Pancreas (tissue), 10 donors: Measurements from ENCODE around the gene CLIP2. TPM values are rescaled to one million over a fixed set of nuclear protein-coding genes. Genes with fewer than 3 reads are reported as not detected.

Experiments used
- ATAC-seq, 4 donors: fragments of 200-7000 bp; cut with Tn5 transposase; one replicate each; pipeline versions ENCODE4 v1.8.0 to v1.9.1; 2020; ENCODE audit warnings: mild to moderate bottlenecking in 4 of 4, moderate library complexity in 4 of 4
- DNase-seq, 6 donors: peaks; one replicate each; pipeline ENCODE4 v3.0.0-alpha.2; 2020
- FAIRE-seq: peaks from 2 replicates; lab custom pipeline; 2012; peaks lifted over from hg19 to GRCh38; lab: Jason Lieb, UNC
- H3K27ac ChIP-seq, 4 donors: fragments of 200-600 bp; sonication (generic); 1 replicate in 3 of 4; 2 replicates in 1 of 4; pipeline versions ENCODE4 v1.5.0 to v1.8.0; 2020
- H3K27me3 ChIP-seq, 4 donors: fragments of 200-600 bp; one replicate each; pipeline ENCODE4 v1.8.0; 2021
- H3K36me3 ChIP-seq, 3 donors: fragments of 200-600 bp; sonication (generic) in 1 of 3; one replicate each; pipeline versions ENCODE4 v1.5.0 to v1.8.0; 2020 to 2021
- H3K4me1 ChIP-seq, 3 donors: fragments of 200-600 bp; one replicate each; pipeline ENCODE4 v1.8.0; 2021
- H3K4me3 ChIP-seq, 4 donors: fragments of 200-600 bp; sonication (generic) in 2 of 4; one replicate each; pipeline versions ENCODE4 v1.5.0 to v1.8.0; 2020 to 2021
- H3K9me3 ChIP-seq, 4 donors: fragments of 200-600 bp; one replicate each; pipeline ENCODE4 v1.8.0; 2021
- WGBS, 2 donors: extraction: QIAGEN DNeasy Blood & Tissue Kit; methylation state at CpG; one replicate each; pipeline ENCODE4 v1.1.7; 2013; 5-methylcytosine and 5-hydroxymethylcytosine counted together
- intact Hi-C, 3 donors: fragments of 100-400 bp; cut with DNase I; formaldehyde crosslinking; loops; one replicate each; pipeline versions ENCODE4 v1.11.1 to v1.14.2; 2022
- polyA plus RNA-seq, 2 donors: library from polyadenylated mRNA; stranded (reverse); fragments of 200-250 nt; gene quantifications; one replicate each; pipeline ENCODE4 v1.2.3, GENCODE V29; 2013
- total RNA-seq, 6 donors: library from RNA; stranded (reverse); fragmentation: NEBNext Ultra II Directional in 4 of 6; extraction: Animal tissue kit (Norgen Biotek cat#: 25700) in 4 of 6; gene quantifications; one replicate each; pipeline versions ENCODE4 v1.2.1 to v1.2.4, GENCODE V29; 2021 to 2023
- TF ChIP-seq, protein P1 (sequence below), 4 donors: fragments of 200-600 bp; sonication (generic) in 3 of 4; IDR thresholded peaks; one replicate each; pipeline versions ENCODE4 v1.5.0 to v1.8.0; 2021; ENCODE audit warnings: antibody characterized with exemption in 4 of 4
- donor health status: healthy with polysubstance abuse.
- donor health status: DM: no; HTN: no; CAD: no; lungs with moderate emphysema.
- donor health status: DM: no; HTN: no; CAD: no.
- donor health status: control.
- donor health status: control.
- donor health status: Bipolar disorder and iron deficiency.
- donor health status: DM: yes; HTN: yes; CAD: no.
- donor health status: DM: no; HTN: no; CAD: no.
- donor health status: DM: no; HTN: no; CAD: no.
- donor health status: DM: yes; HTN: yes; CAD: no.

Gene CLIP2
- total and polyA plus RNA-seq, 8 donors = 8.5 to 30.6 (median 20.8) TPM

DNA sequence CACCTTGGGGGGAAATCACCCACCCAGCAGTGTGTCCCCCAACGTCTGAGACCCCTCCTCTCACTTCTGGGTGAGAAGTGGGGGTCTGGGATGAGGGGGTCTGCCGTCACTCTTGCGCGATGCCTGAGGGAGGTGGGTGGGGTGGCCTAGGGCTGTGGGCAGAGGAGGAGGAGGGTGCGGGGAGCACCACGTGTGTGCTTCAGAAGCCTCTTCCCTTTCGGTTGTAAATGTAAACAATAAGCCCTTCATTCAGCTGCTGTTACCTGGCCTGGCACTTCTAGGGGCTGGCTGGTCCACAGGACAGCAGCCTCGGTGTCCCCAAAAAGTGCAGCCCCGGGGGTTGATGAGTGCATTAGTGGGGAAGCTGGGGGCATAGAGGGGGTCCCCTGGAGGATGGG lies 1.3 kb downstream of the CLIP2 start:
- WGBS, 2 donors = 6 to 7% methylated on average over 9 of the region's 9 CpGs
- DNase-seq (peak in 1 of 6 donors; percentile 58), FAIRE-seq (no peak), ATAC-seq (peak in 1 of 4 donors; percentile 7)
- no peaks in the 10 kb centered on the region for H3K36me3 ChIP-seq
- no peaks in the 10 kb centered on the region for H3K9me3 ChIP-seq
- H3K27ac ChIP-seq = peak overlapping the region; percentile 31 to 82 (median 56)
- peak overlapping the region; percentile 55 to 82 (median 80) for H3K4me3 ChIP-seq
- H3K4me1 ChIP-seq = peaks cover 24 to 42% (median 27%) of the 10 kb centered on the region in 3 donors
- H3K27me3 ChIP-seq = no peaks in the 10 kb centered on the region
- intact Hi-C loops = loop anchor here in 1 of 3 donors (10.0 kb wide), 1 partner anchor 56 kb away; no protein-coding TSS in a partner anchor
- TF ChIP-seq, protein P1, sequence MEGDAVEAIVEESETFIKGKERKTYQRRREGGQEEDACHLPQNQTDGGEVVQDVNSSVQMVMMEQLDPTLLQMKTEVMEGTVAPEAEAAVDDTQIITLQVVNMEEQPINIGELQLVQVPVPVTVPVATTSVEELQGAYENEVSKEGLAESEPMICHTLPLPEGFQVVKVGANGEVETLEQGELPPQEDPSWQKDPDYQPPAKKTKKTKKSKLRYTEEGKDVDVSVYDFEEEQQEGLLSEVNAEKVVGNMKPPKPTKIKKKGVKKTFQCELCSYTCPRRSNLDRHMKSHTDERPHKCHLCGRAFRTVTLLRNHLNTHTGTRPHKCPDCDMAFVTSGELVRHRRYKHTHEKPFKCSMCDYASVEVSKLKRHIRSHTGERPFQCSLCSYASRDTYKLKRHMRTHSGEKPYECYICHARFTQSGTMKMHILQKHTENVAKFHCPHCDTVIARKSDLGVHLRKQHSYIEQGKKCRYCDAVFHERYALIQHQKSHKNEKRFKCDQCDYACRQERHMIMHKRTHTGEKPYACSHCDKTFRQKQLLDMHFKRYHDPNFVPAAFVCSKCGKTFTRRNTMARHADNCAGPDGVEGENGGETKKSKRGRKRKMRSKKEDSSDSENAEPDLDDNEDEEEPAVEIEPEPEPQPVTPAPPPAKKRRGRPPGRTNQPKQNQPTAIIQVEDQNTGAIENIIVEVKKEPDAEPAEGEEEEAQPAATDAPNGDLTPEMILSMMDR (IDR thresholded peaks at IDR 0.05) = no peak

DNA sequence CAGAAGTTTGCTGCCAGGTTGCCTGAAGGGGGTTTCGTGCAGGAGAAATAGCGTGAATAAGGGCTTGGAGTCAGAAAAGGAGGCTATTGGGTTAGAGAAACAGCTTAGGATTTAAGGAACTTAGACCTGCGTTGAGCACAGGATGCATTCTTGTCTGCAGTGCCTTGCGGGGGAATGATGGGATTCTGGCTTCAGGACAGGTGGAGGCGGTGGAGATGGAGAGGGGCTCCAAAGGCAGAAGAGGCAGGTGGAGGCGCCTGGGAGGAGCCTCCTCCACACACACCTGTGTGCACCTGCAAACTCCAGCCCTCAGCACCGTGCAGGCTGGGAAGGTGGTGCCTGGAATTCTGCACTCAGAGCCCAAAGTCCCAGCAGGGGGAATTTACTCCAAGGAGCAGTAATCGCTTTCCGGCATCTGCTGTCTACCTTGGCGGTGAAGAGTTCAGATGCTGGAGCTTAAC lies 1.8 kb downstream of the CLIP2 start:
- intact Hi-C loops = loop anchor here in 1 of 3 donors (10.0 kb wide), 1 partner anchor 56 kb away; no protein-coding TSS in a partner anchor

DNA sequence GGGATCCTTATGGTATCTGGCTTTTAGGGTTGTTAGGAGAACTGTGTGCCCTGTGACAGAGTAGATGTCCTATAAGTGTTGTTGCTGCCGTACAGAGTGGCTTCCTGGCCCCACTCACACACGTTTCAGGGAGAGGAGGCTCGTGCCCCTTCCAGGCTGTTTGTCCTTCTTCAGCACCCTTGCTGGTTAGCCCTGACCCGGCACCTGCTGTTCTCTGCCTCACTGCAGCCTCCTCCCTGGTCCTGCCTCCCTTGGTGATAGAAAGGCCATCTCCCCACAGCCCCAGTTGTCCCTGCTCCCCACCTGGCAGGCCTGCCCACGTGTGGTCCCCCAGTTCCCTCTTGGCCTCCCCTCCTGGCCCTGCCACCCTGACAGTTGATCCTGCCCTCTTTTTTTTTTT lies 2.3 kb downstream of the CLIP2 start:
- Histone ChIP-seq H3K27me3 (no peaks in the 10 kb centered on the region), H3K36me3 (no peaks in the 10 kb centered on the region), H3K9me3 (no peaks in the 10 kb centered on the region), H3K4me1 (peaks cover 24 to 42% (median 27%) of the 10 kb centered on the region in 3 donors), H3K4me3 (no peak overlapping the region), H3K27ac (peak overlapping the region in 1 of 4 donors; percentile 82)
- no peak for FAIRE-seq
- ATAC-seq = no peak
- intact Hi-C loops = loop anchor here in 1 of 3 donors (10.0 kb wide), 1 partner anchor 57 kb away; no protein-coding TSS in a partner anchor
- 59 to 63% methylated on average over 5 of the region's 5 CpGs for WGBS, 2 donors
- DNase-seq = peak in 1 of 6 donors; percentile 55
- TF ChIP-seq, protein P1 (IDR thresholded peaks at IDR 0.05) = no peak

More for the DNA sequence above, 1.8 kb downstream of the CLIP2 start:
- H3K36me3 ChIP-seq = no peaks in the 10 kb centered on the region
- H3K4me3 ChIP-seq = peak overlapping the region in 3 of 4 donors; percentile 79 to 82 (median 81)
- DNase-seq = peak in 1 of 6 donors; percentile 61
- 37 to 41% methylated on average over 10 of the region's 10 CpGs for WGBS, 2 donors
- peaks cover 24 to 42% (median 27%) of the 10 kb centered on the region in 3 donors for H3K4me1 ChIP-seq
- no peak for FAIRE-seq
- no peaks in the 10 kb centered on the region for H3K9me3 ChIP-seq
- ATAC-seq = peak in 1 of 4 donors; percentile 4
- no peaks in the 10 kb centered on the region for H3K27me3 ChIP-seq
- H3K27ac ChIP-seq = peak overlapping the region in 2 of 4 donors; percentile 73 to 82
- TF ChIP-seq, protein P1 (IDR thresholded peaks at IDR 0.05) = no peak

DNA sequence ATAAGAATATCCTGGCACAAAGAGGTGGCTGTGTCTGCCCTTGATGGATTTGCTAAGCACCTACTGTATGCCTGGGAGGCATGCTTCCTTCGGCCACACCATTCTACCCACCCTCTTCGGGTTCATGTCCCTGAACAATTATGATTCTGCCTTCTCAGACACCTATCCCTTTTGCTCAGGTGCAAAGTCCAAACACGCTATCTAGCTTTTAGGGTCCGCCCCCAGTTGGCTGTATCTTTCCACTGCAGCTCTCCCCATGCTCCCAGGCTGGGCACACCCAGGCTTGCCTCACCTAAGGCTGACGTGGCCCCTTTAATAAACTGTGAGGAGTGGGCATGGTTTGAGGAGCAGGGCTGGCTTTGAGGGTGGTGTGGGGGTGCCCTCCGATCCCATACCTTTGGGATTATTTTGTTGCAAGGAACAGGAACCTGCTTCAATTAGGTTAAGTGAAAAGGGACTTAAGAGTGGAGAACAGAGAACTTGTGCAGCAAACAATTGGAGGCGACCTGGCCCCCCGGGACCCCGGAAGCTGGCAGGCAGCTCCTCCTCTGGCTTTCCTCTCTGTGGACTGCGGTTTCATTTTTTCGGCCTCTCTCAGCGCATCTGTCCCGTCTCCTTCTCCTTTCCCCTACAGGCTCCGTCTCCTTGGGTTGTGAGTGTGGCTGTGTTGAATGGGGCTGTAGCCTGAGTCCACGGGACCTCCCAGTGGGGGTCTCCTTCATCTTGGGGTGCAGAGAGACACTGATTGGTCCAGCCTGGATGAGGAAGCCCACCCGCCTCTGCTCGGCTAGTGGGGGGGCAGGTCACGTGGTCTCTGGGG lies 3.8 kb downstream of the CLIP2 start:
- ATAC-seq = peak; percentile 55 to 76 (median 74)
- TF ChIP-seq, protein P1 (IDR thresholded peaks at IDR 0.05) = no peak
- 21% methylated on average over 18 of the region's 18 CpGs for WGBS, 2 donors
- peak in 5 of 6 donors; percentile 64 to 85 (median 72) for DNase-seq
- intact Hi-C loops = loop anchor here in 1 of 3 donors (10.0 kb wide), 1 partner anchor 58 kb away; no protein-coding TSS in a partner anchor
- peak overlapping the region; percentile 42 to 82 (median 68) for H3K27ac ChIP-seq
- peak overlapping the region in 2 of 4 donors; percentile 20 to 42 for H3K4me3 ChIP-seq
- FAIRE-seq = no peak
- H3K36me3 ChIP-seq = no peaks in the 10 kb centered on the region
- peaks cover 24 to 42% (median 27%) of the 10 kb centered on the region in 3 donors for H3K4me1 ChIP-seq
- no peaks in the 10 kb centered on the region for H3K9me3 ChIP-seq
- no peaks in the 10 kb centered on the region for H3K27me3 ChIP-seq
